Calu3 (cell line): ENCODE results near the gene ACCS. TPM values are rescaled to one million over a fixed set of nuclear protein-coding genes. Genes with fewer than 3 reads are reported as not detected.

Experiments used
- BruUV-seq: library from RNA; stranded (reverse); fragments of 400-500 nt; replicated peaks from 2 replicates; lab custom pipeline; 2021; lab: Mats Ljungman, UMichigan
- CTCF ChIA-PET: fragments of 300-600 bp; sonication (Branson Sonifier 250); formaldehyde crosslinking; loops from one replicate; lab custom pipeline; 2022; ENCODE audit warnings: antibody characterized with exemption; lab: Charles Lee
- DNase-seq: peaks from one replicate; pipeline ENCODE4 v3.0.0; 2022
- H3K27ac Mint-ChIP-seq: one replicate; pipeline ENCODE4 v1.8.0; 2022; ENCODE audit warnings: mixed read lengths; ENCODE audit not compliant: unreplicated experiment
- H3K27me3 Mint-ChIP-seq: one replicate; pipeline ENCODE4 v1.8.0; 2022; ENCODE audit warnings: mixed read lengths; ENCODE audit not compliant: unreplicated experiment
- H3K36me3 Mint-ChIP-seq: one replicate; pipeline ENCODE4 v1.8.0; 2022; ENCODE audit warnings: mild to moderate bottlenecking, moderate library complexity, mixed read lengths; ENCODE audit not compliant: insufficient read depth, unreplicated experiment
- H3K4me1 Mint-ChIP-seq: one replicate; pipeline ENCODE4 v1.8.0; 2022; ENCODE audit warnings: mild to moderate bottlenecking, low read depth, mixed read lengths; ENCODE audit not compliant: unreplicated experiment
- H3K4me3 Mint-ChIP-seq: one replicate; pipeline ENCODE4 v1.8.0; 2022; ENCODE audit warnings: mild to moderate bottlenecking, low read depth, moderate library complexity, mixed read lengths; ENCODE audit not compliant: unreplicated experiment
- H3K9me3 Mint-ChIP-seq: one replicate; pipeline ENCODE4 v1.8.0; 2022; ENCODE audit warnings: low read depth, mixed read lengths; ENCODE audit not compliant: unreplicated experiment
- intact Hi-C: fragments of 100-400 bp; cut with micrococcal nuclease; formaldehyde crosslinking; loops from one replicate; pipeline ENCODE4 v1.10.0; 2022; ENCODE audit not compliant: unreplicated experiment
- total RNA-seq: library from RNA; stranded (reverse); gene quantifications from 2 replicates; pipeline ENCODE4 v1.2.3, GENCODE V29; 2022
- TF ChIP-seq, protein P1 (sequence below): fragments of 200-600 bp; IDR thresholded peaks from one replicate; pipeline ENCODE4 v1.8.0; 2022; ENCODE audit warnings: antibody characterized with exemption; ENCODE audit not compliant: unreplicated experiment

ACCS gene
- total RNA-seq, 1 experiment from 2014 or later = 17.9 TPM

DNA sequence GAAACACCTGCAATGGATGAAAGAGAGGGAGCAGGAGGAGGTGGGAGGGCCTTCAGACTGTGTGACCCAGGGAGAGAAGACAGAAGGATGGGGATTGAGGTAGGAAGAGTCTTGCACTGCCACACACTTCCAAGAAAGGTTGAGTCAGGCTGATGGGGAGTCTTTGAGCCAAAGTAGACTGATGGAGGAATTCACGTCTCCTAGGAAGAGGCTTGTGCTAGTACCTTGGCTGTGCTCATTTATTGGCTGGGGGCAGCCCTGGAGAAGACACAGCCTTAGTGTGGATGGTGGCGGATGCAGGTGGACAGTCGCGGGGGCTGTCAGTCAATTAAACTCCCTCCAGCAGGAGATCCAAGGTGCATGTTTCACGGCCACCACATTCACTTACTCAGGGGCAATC is 34.5 kb upstream of the ACCS start:
- intact Hi-C loops = no loop called here
- CTCF ChIA-PET = no interaction called here
- no peak overlapping the region for H3K27ac Mint-ChIP-seq
- TF ChIP-seq, protein P1, sequence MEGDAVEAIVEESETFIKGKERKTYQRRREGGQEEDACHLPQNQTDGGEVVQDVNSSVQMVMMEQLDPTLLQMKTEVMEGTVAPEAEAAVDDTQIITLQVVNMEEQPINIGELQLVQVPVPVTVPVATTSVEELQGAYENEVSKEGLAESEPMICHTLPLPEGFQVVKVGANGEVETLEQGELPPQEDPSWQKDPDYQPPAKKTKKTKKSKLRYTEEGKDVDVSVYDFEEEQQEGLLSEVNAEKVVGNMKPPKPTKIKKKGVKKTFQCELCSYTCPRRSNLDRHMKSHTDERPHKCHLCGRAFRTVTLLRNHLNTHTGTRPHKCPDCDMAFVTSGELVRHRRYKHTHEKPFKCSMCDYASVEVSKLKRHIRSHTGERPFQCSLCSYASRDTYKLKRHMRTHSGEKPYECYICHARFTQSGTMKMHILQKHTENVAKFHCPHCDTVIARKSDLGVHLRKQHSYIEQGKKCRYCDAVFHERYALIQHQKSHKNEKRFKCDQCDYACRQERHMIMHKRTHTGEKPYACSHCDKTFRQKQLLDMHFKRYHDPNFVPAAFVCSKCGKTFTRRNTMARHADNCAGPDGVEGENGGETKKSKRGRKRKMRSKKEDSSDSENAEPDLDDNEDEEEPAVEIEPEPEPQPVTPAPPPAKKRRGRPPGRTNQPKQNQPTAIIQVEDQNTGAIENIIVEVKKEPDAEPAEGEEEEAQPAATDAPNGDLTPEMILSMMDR = no peak
- H3K4me3 Mint-ChIP-seq = no peak overlapping the region
- BruUV-seq = no TSS peak
- H3K36me3 Mint-ChIP-seq = peaks cover 4% of the 10 kb centered on the region
- DNase-seq = no peak
- no peaks in the 10 kb centered on the region for H3K4me1 Mint-ChIP-seq
- no peaks in the 10 kb centered on the region for H3K9me3 Mint-ChIP-seq
- peaks cover 78% of the 10 kb centered on the region for H3K27me3 Mint-ChIP-seq

DNA sequence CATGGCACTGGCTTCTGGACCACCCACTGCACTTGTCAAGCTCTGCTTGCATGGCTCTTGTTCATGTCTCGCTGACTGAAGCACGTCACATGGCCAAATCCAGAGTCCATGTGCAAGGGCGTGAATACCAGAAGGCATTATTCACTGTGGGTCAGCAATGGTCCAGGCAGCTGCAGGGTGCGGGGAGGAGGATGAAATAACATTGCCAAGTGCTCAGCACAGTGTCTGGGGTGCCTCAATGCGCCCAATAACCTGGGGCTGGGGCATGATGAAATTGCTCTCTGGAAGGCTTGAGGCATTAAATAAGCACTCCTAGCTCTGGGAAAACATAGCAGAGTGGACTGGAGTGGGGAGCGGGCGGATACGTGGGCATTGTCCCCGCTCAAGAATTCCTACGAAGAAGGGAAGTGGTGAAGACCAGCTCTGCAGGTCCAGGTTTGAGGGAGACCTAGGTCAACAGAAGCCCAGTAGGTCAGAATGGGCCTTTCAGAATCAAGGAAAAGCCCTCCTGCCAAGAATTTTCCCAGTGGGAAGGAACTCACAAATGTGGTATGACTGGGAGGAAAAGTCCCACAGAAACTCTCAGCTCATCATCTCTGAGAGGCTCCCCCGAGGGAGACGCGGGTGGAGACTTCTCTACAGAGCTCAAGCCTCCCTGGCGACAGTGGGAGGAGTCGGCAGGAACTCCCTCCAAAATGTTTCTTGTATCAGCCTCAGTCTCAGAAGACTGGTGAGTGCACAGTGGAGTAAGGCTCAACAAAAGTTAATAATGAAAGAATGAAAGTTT is 33.6 kb upstream of the ACCS start:
- intact Hi-C loops = no loop called here
- TF ChIP-seq, protein P1 = no peak
- no peak for DNase-seq
- Mint-ChIP-seq H3K27ac (no peak overlapping the region), H3K36me3 (peaks cover 4% of the 10 kb centered on the region), H3K9me3 (no peaks in the 10 kb centered on the region), H3K4me3 (no peak overlapping the region), H3K4me1 (no peaks in the 10 kb centered on the region), H3K27me3 (peaks cover 78% of the 10 kb centered on the region)
- CTCF ChIA-PET = no interaction called here
- BruUV-seq = no TSS peak

DNA sequence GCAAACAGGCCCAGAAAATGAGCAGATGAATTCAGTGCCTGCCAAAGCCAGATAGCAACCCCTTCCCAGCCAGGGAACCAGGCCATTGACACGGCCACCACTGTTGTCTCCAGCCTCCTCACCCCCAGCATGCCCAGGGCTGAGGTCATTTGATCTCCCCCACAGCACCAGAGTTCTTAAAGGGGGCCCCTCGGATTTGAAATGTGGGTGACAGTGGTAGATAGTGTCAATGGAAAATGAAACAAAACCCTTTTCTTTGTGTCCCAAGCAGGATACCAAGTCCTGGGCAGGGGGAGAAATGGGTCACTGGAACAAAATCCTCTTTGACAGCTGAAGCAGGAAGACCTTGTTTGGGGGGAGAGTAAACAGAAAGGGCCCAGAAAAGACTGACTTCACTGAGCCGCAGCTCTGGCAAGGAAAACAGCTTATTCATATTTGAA is 32.6 kb upstream of the ACCS start:
- CTCF ChIA-PET = interaction anchor here (0.6 to 0.7 kb wide), 2 partner anchors 28 to 226 kb away, joined by 3 to 4 read pairs; no protein-coding TSS in a partner anchor
- H3K27ac Mint-ChIP-seq = no peak overlapping the region

DNA sequence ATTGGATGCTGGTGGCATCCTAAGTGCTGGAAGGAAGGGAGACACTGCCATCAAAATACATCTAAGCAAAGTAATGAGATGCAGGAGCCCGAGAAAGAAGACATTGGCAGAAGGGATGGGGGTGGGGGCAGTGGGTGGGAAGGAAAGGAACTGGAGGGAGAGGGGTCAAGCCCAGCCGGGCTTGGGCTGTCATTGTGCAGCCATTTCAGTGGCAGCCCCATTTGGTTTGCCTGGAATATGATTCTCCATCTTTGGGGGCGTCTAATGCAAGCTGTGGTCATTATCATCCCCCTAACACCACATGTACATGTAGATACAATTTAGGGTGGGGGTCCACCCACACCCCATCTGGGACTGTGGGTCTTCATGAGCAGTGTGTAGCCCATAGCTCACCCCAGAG is 32.2 kb upstream of the ACCS start:
- no peak overlapping the region for H3K27ac Mint-ChIP-seq
- intact Hi-C loops = no loop called here
- H3K36me3 Mint-ChIP-seq = peaks cover 4% of the 10 kb centered on the region
- BruUV-seq = no TSS peak
- CTCF ChIA-PET = interaction anchor here (0.6 to 0.7 kb wide), 2 partner anchors 28 to 225 kb away, joined by 3 to 4 read pairs; no protein-coding TSS in a partner anchor
- H3K4me1 Mint-ChIP-seq = no peaks in the 10 kb centered on the region
- TF ChIP-seq, protein P1 = no peak
- H3K4me3 Mint-ChIP-seq = no peak overlapping the region
- no peaks in the 10 kb centered on the region for H3K9me3 Mint-ChIP-seq
- DNase-seq = no peak
- H3K27me3 Mint-ChIP-seq = peaks cover 83% of the 10 kb centered on the region

More for the DNA sequence above, 32.6 kb upstream of the ACCS start:
- Mint-ChIP-seq H3K27me3 (peaks cover 83% of the 10 kb centered on the region), H3K9me3 (no peaks in the 10 kb centered on the region), H3K4me3 (no peak overlapping the region), H3K36me3 (peaks cover 4% of the 10 kb centered on the region), H3K4me1 (no peaks in the 10 kb centered on the region)
- TF ChIP-seq, protein P1 = no peak
- no TSS peak for BruUV-seq
- no peak for DNase-seq
- intact Hi-C loops = no loop called here
